Naive thymus-derived CD4-positive, alpha-beta T cell (primary cell): ENCODE results near the gene KEAP1. TPM values are rescaled to one million over a fixed set of nuclear protein-coding genes. Genes with fewer than 3 reads are reported as not detected.
A peak's percentile ranks its signal among the peaks of the same experiment; 100 is the strongest.
"Not testable (repeated sequence)": the region's sequence is repeated elsewhere in the genome, so short reads cannot be mapped to it uniquely, and the experiment has no call there.

Source experiments
- ATAC-seq: fragments of 150-1000 bp; cut with Tn5 transposase; 2 replicates; pipeline ENCODE4 v1.10.0; 2021; ENCODE audit warnings: mild to moderate bottlenecking, moderate library complexity
- CTCF ChIA-PET: fragments of 350-600 bp; sonication (Branson Sonifier 250); formaldehyde crosslinking; loops from one replicate; lab custom pipeline; 2021; ENCODE audit warnings: antibody characterized with exemption; lab: Charles Lee
- POLR2A ChIA-PET: fragments of 350-600 bp; sonication (Branson Sonifier 250); formaldehyde crosslinking; loops from one replicate; lab custom pipeline; 2021; ENCODE audit warnings: antibody characterized with exemption, inconsistent platforms; lab: Charles Lee
- DNase-seq, 9 donors: peaks; one replicate each; pipeline versions ENCODE4 v3.0.0 to v3.0.0-alpha.2; 2020 to 2022; ENCODE audit warnings: mixed read lengths in 1 of 9
- H3K27ac ChIP-seq: one replicate; pipeline ENCODE4 v1.7.0; 2013; ENCODE audit warnings: mild to moderate bottlenecking, low read depth, low read length, moderate library complexity
- H3K27me3 ChIP-seq, 2 donors: one replicate each; pipeline ENCODE4 v1.7.0; 2013; ENCODE audit warnings: low read length in 2 of 2, mild to moderate bottlenecking in 2 of 2, moderate library complexity in 2 of 2; ENCODE audit not compliant: control insufficient read depth in 2 of 2, insufficient read depth in 2 of 2
- H3K36me3 ChIP-seq, 3 experiments: 1 replicate in 2 of 3; 2 replicates in 1 of 3; pipeline ENCODE4 v1.7.0; 2013; ENCODE audit warnings: low read length in 3 of 3, mild to moderate bottlenecking in 3 of 3, moderate library complexity in 1 of 3; ENCODE audit not compliant: insufficient read depth in 3 of 3, control insufficient read depth in 2 of 3
- H3K4me1 ChIP-seq, 2 donors: one replicate each; pipeline ENCODE4 v1.7.0; 2013; ENCODE audit warnings: low read length in 2 of 2, mild to moderate bottlenecking in 2 of 2, moderate library complexity in 1 of 2; ENCODE audit not compliant: control insufficient read depth in 2 of 2, insufficient read depth in 2 of 2
- H3K4me3 ChIP-seq: 2 replicates; pipeline ENCODE4 v1.7.0; 2013; ENCODE audit warnings: mild to moderate bottlenecking, low read length
- H3K9me3 ChIP-seq, 3 experiments: 1 replicate in 2 of 3; 2 replicates in 1 of 3; pipeline ENCODE4 v1.7.0; 2013; ENCODE audit warnings: low read length in 3 of 3; ENCODE audit not compliant: control insufficient read depth in 2 of 3
- H3K27ac Mint-ChIP-seq, 9 donors: one replicate each; pipeline ENCODE4 v1.8.0; 2020 to 2022; ENCODE audit warnings: mixed read lengths in 9 of 9, mild to moderate bottlenecking in 8 of 9, moderate library complexity in 5 of 9, inconsistent platforms in 2 of 9
- H3K27me3 Mint-ChIP-seq, 5 donors: one replicate each; pipeline ENCODE4 v1.8.0; 2021 to 2022; ENCODE audit warnings: mixed read lengths in 5 of 5, mild to moderate bottlenecking in 1 of 5
- H3K36me3 Mint-ChIP-seq, 5 donors: one replicate each; pipeline ENCODE4 v1.8.0; 2020 to 2022; ENCODE audit warnings: mixed read lengths in 5 of 5, mild to moderate bottlenecking in 3 of 5, inconsistent platforms in 1 of 5
- H3K4me1 Mint-ChIP-seq, 7 donors: one replicate each; pipeline ENCODE4 v1.8.0; 2020 to 2022; ENCODE audit warnings: mixed read lengths in 7 of 7, mild to moderate bottlenecking in 3 of 7, inconsistent platforms in 1 of 7
- H3K4me3 Mint-ChIP-seq, 10 donors: one replicate each; pipeline ENCODE4 v1.8.0; 2020 to 2022; ENCODE audit warnings: mild to moderate bottlenecking in 10 of 10, mixed read lengths in 10 of 10, moderate library complexity in 6 of 10, inconsistent platforms in 2 of 10
- H3K9me3 Mint-ChIP-seq, 11 donors: one replicate each; pipeline ENCODE4 v1.8.0; 2020 to 2022; ENCODE audit warnings: mixed read lengths in 11 of 11, mild to moderate bottlenecking in 4 of 11, inconsistent platforms in 1 of 11, moderate library complexity in 1 of 11
- intact Hi-C, 2 donors: fragments of 100-400 bp; cut with micrococcal nuclease; formaldehyde crosslinking; loops; one replicate each; pipeline ENCODE4 v1.15.1; 2023
- polyA plus RNA-seq, 2 donors: library from polyadenylated mRNA; unstranded; fragments of 300-500 nt; fragmentation: Illumina TruSeq; gene quantifications; one replicate each; pipeline ENCODE4 v1.2.3, GENCODE V29; 2021
- total RNA-seq, 6 experiments: library from RNA in 5 of 6; stranded (reverse) in 5 of 6; gene quantifications; 1 replicate in 5 of 6; 2 replicates in 1 of 6; pipeline ENCODE4 v1.2.3 and lab custom pipeline; 2021 to 2026

Gene KEAP1
- total RNA-seq: 10 to 100 TPM; 12.9 to 83.6 (median 31.4) TPM
- polyA plus RNA-seq: 10 to 100 TPM; 21.9 to 37.7 TPM
- total RNA-seq (lab: John Stamatoyannopoulos, UW): 12.9 reads per million, percentile 41 among the genes with 10 or more reads in this experiment

DNA sequence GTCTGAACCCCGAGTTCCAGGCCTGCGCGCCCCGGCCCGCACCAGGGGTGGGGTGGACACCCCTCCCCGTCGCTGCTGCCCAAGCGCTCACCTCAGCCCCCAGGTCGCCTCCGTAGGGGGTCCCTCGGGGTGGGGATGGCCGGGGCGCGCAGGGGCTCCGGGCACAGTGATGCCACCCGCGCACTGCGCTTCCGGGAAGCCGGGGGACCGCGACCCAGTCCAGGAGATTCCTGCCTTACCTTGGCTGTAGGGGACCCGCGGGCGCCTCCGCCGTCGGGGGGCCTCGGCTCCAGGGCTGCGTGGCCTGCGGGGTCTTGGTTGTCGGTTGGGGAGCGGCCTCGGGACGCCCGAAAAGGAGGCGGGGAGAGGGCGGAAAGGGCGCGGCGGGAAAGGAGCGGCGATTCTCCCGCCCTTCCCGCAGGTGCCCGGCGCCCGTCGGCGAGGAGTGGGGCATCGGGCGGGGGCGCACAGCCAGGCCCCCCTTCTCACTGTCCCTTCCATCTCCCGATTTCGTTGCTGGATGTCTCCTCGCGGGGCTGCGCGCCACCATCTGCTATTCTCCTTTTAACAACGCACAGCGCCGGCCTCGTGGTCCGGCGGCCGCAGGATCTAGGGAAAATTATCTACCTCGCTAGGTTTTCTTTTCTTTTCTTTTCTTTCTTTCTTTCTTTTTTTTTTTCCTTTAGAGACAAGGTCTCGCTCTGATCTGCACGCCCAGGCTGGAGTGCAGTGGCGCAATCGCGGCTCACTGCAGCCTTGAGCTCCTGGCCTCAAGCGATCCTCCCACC lies at the start of gene KEAP1:
KEAP1 (minus strand) TSS at position 355 of the 788 bp plus-strand sequence. CDS start 3,323 bp downstream, outside the sequence.
- H3K4me1 ChIP-seq: peaks cover 0 to 8% of the 10 kb centered on the region in 2 donors
- H3K4me1 Mint-ChIP-seq: peaks cover 22 to 42% (median 36%) of the 10 kb centered on the region in 7 donors

DNA sequence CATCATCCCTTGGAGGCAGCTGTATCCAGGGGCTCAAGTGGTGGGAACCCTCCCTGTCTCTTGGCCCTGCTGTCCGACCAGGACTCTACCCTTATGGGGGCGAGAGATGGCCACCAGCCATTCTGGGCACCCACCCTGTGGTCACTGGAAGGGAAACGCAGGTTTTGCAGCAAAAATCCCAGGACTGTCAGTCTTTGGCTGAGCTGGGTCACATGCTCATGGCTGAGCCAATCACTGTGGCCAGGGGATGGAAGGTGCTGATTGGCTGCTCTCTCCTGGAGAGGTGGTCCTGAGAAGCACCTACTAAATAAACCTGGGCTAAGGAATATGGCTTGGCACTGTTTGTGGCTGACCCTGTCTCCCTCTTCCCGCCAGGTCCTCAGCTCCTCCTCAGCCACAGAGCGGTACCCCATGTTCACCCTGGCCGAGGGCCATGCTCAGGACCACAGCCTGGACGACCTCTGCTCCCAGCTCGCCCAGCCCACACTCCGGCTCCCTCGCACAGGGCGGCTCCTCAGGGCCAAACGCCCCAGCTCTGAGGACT lies 49.4 kb upstream of the KEAP1 start:
- ATAC-seq: peak; percentile 42
- H3K36me3 Mint-ChIP-seq: peaks cover 0 to 32% (median 7%) of the 10 kb centered on the region in 5 donors
- CTCF ChIA-PET: interaction anchor here (0.5 to 2.2 kb wide), 6 partner anchors 9 to 91 kb away, joined by 3 to 6 read pairs (median 4); no protein-coding TSS in a partner anchor

More for the DNA sequence above, at the start of gene KEAP1:
- H3K4me3 ChIP-seq: peak within 1 kb of the TSS; percentile 88
- Mint-ChIP-seq H3K36me3 (peaks cover 0 to 20% (median 0%) of the 10 kb centered on the region in 5 donors), H3K27me3 (peaks cover 0 to 3% (median 0%) of the 10 kb centered on the region in 5 donors), H3K27ac (peak within 1 kb of the TSS; percentile 66 to 97 (median 87)), H3K4me3 (peak within 1 kb of the TSS; percentile 82 to 96 (median 90)), H3K9me3 (peaks cover 0 to 1% (median 0%) of the 10 kb centered on the region in 11 donors)
- POLR2A ChIA-PET: interaction anchor here (1.0 to 1.5 kb wide), 2 partner anchors 40 to 65 kb away, joined by 3 to 5 read pairs; no protein-coding TSS in a partner anchor
- CTCF ChIA-PET: interaction anchor here (1.1 kb wide), 1 partner anchor 19 kb away, joined by 4 read pairs; no protein-coding TSS in a partner anchor
- H3K36me3 ChIP-seq: peaks cover 0 to 16% (median 0%) of the 10 kb centered on the region in 3 experiments
- intact Hi-C loops: loop anchor here (2.0 to 5.0 kb wide), 4 partner anchors 98 to 194 kb away; partner anchors contain the start of gene ILF3 (in 1 of the 2)
- no peaks in the 10 kb centered on the region for H3K9me3 ChIP-seq
- DNase-seq: peak in 1 of 9 donors; percentile 69
- no peaks in the 10 kb centered on the region for H3K27me3 ChIP-seq
- peak within 1 kb of the TSS; percentile 83 for H3K27ac ChIP-seq
- no peak for ATAC-seq

DNA sequence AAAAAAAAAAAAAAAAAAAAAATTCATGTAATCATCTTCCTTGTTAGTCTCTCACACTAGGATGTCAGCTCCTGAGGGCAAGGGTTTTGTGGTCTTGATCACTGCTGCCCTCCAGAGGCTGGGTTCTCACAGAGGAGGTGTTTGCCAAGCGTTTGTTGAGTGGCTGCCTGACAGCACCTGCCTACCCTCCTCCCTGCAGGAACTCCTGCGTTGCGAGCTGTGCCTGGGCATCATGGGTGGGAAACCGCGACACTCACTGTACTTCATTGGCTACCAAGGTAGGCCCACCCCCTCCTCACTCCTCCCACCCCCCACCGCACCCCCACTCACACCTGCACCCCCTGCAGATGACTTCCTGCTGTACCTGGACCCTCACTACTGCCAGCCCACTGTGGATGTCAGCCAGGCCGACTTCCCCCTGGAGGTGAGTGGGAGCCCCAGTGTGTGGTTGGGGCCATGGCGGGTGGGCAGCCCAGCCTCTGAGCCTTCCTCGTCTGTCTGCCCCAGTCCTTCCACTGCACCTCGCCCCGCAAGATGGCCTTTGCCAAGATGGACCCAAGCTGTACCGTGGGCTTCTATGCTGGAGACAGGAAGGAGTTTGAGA lies 48.6 kb upstream of the KEAP1 start:
- H3K27me3 ChIP-seq: no peaks in the 10 kb centered on the region
- peaks cover 0 to 32% (median 7%) of the 10 kb centered on the region in 5 donors for H3K36me3 Mint-ChIP-seq
- peak overlapping the region; percentile 44 to 96 (median 76) for H3K27ac Mint-ChIP-seq
- peak overlapping the region in 2 of 10 donors; percentile 25 to 42 for H3K4me3 Mint-ChIP-seq
- peaks cover 22 to 63% (median 41%) of the 10 kb centered on the region in 7 donors for H3K4me1 Mint-ChIP-seq
- no peaks in the 10 kb centered on the region for H3K9me3 ChIP-seq
- peaks cover 41 to 54% of the 10 kb centered on the region in 2 donors for H3K4me1 ChIP-seq
- no peaks in the 10 kb centered on the region for H3K9me3 Mint-ChIP-seq
- CTCF ChIA-PET: interaction anchor here (0.7 to 2.2 kb wide), 3 partner anchors 19 to 218 kb away, joined by 3 to 6 read pairs (median 5); no protein-coding TSS in a partner anchor
- H3K4me3 ChIP-seq: no peak overlapping the region
- H3K27ac ChIP-seq: peak overlapping the region; percentile 66
- POLR2A ChIA-PET: interaction anchor here (0.6 to 6.8 kb wide), 12 partner anchors 9 to 355 kb away, joined by 3 to 77 read pairs (median 4); partner anchors contain the start of genes CDKN2D, KRI1 and TMED1
- ATAC-seq (peak; percentile 24), DNase-seq (peak in 6 of 9 donors; percentile 23 to 42 (median 35))
- peaks cover 18 to 79% (median 20%) of the 10 kb centered on the region in 3 experiments for H3K36me3 ChIP-seq
- intact Hi-C loops: loop anchor here (1.0 to 5.0 kb wide), 3 partner anchors 41 to 47 kb away; no protein-coding TSS in a partner anchor
- H3K27me3 Mint-ChIP-seq: no peaks in the 10 kb centered on the region

More for the DNA sequence above, 49.4 kb upstream of the KEAP1 start:
- Mint-ChIP-seq H3K27ac (peak overlapping the region in 8 of 9 donors; percentile 81 to 96 (median 94)), H3K9me3 (no peaks in the 10 kb centered on the region), H3K4me1 (peaks cover 22 to 58% (median 41%) of the 10 kb centered on the region in 7 donors), H3K4me3 (peak overlapping the region in 8 of 10 donors; percentile 21 to 82 (median 79)), H3K27me3 (no peaks in the 10 kb centered on the region)
- peak in 2 of 9 donors; percentile 16 to 35 for DNase-seq
- H3K4me3 ChIP-seq: no peak overlapping the region
- intact Hi-C loops: loop anchor here in 1 of 2 donors (5.0 kb wide), 1 partner anchor 45 kb away; no protein-coding TSS in a partner anchor
- no peaks in the 10 kb centered on the region for H3K27me3 ChIP-seq
- H3K36me3 ChIP-seq: peaks cover 20 to 76% (median 22%) of the 10 kb centered on the region in 3 experiments
- POLR2A ChIA-PET: interaction anchor here (0.6 to 6.8 kb wide), 11 partner anchors 8 to 1260 kb away, joined by 3 to 77 read pairs (median 4); partner anchors contain the start of genes CDKN2D and KRI1
- H3K27ac ChIP-seq: peak overlapping the region; percentile 66
- H3K4me1 ChIP-seq: peaks cover 41 to 54% of the 10 kb centered on the region in 2 donors
- no peaks in the 10 kb centered on the region for H3K9me3 ChIP-seq

DNA sequence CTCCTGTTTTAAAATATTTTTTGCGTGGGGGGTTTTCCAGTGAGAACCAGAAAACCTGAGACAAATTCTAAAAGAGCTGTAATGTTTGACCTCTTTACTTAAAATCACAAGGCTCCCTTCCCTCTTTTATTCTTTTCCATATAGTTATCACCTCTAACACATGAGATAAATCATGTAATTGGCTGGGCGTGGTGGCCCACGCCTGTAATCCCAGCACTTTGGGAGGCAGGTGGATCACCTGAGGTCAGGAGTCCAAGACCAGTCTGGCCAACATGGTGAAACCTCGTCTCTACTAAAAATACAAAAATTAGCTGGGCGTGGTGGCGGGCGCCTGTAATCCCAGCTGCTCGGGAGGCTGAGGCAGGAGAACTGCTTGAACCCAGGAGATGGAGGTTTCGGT lies 47.9 kb upstream of the KEAP1 start:
- intact Hi-C loops: loop anchor here (1.0 to 5.0 kb wide), 3 partner anchors 41 to 46 kb away; no protein-coding TSS in a partner anchor
- not testable (repeated sequence) for DNase-seq, H3K27ac ChIP-seq, ATAC-seq, H3K4me3 Mint-ChIP-seq, H3K9me3 Mint-ChIP-seq, H3K27me3 ChIP-seq, H3K9me3 ChIP-seq, H3K27me3 Mint-ChIP-seq, H3K4me3 ChIP-seq
- H3K36me3 ChIP-seq: peaks cover 13 to 75% (median 19%) of the 10 kb centered on the region in 3 experiments
- peaks cover 41 to 50% of the 10 kb centered on the region in 2 donors for H3K4me1 ChIP-seq
- ChIA-PET CTCF (interaction anchor here (0.7 kb wide), 1 partner anchor 218 kb away, joined by 3 read pairs; no protein-coding TSS in a partner anchor), POLR2A (interaction anchor here (0.6 to 6.8 kb wide), 7 partner anchors 10 to 285 kb away, joined by 3 to 77 read pairs (median 4); partner anchors contain the start of genes CDKN2D, KRI1 and TMED1)
- Mint-ChIP-seq H3K27ac (peak overlapping the region in 6 of 9 donors; percentile 16 to 96 (median 45)), H3K4me1 (peaks cover 22 to 60% (median 38%) of the 10 kb centered on the region in 7 donors), H3K36me3 (peaks cover 0 to 30% (median 7%) of the 10 kb centered on the region in 5 donors)

DNA sequence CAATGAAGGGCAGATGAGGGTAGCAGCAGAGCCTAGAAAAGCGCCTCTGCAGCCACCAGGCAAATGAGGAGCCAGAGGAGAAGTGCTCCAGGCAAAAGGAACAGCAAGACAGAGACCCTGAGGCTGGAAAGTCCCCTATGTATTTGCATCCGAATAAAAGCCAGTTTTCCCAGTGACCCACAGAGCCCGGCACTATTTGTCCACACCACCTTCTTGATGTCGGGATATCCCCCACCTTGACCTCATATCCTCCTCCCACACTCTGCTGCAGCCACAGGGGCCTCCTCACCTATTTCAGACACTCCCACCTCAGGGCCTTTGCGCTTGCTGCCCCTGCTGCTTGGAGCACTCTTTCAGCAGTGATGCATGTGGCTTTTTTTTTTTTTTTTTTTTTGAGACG lies 47.2 kb upstream of the KEAP1 start:
- peak overlapping the region in 4 of 9 donors; percentile 34 to 82 (median 60) for H3K27ac Mint-ChIP-seq
- no peak overlapping the region for H3K27ac ChIP-seq
- H3K36me3 Mint-ChIP-seq: peaks cover 0 to 27% (median 7%) of the 10 kb centered on the region in 5 donors
- no peaks in the 10 kb centered on the region for H3K9me3 Mint-ChIP-seq
- H3K4me1 Mint-ChIP-seq: peaks cover 24 to 54% (median 31%) of the 10 kb centered on the region in 7 donors
- intact Hi-C loops: loop anchor here (2.0 to 5.0 kb wide), 2 partner anchors 43 to 46 kb away; no protein-coding TSS in a partner anchor
- no peaks in the 10 kb centered on the region for H3K27me3 ChIP-seq
- ATAC-seq: no peak
- H3K36me3 ChIP-seq: peaks cover 12 to 72% (median 14%) of the 10 kb centered on the region in 3 experiments
- ChIA-PET CTCF (no interaction called here), POLR2A (interaction anchor here (0.6 to 9.3 kb wide), 3 partner anchors 17 to 70 kb away, joined by 4 to 126 read pairs (median 77); partner anchors contain the start of genes CDKN2D and KRI1)
- H3K4me3 Mint-ChIP-seq: peak overlapping the region in 2 of 10 donors; percentile 25 to 45
- no peaks in the 10 kb centered on the region for H3K27me3 Mint-ChIP-seq
- no peaks in the 10 kb centered on the region for H3K9me3 ChIP-seq
- H3K4me1 ChIP-seq: peaks cover 36 to 43% of the 10 kb centered on the region in 2 donors
- DNase-seq: no peak
- no peak overlapping the region for H3K4me3 ChIP-seq
